GM19438 (cell line): ENCODE measurements around the gene DXO.
"Not testable (repeated sequence)": the region's sequence is repeated elsewhere in the genome, so short reads cannot be mapped to it uniquely, and the experiment has no call there.

Source experiments
- ATAC-seq: cut with Tn5 transposase; IDR thresholded peaks from one replicate; pipeline ENCODE4 v1.9.1; 2021; ENCODE audit warnings: low read depth; ENCODE audit not compliant: unreplicated experiment

The DXO gene

GRCh38 chr6:31980195-31980876 is 8.4 kb upstream of the DXO start:
- ATAC-seq: not testable (repeated sequence)

GRCh38 chr6:31979238-31979898 is 7.4 kb upstream of the DXO start:
- ATAC-seq: no peak

- no peak for ATAC-seq
Observed at GRCh38 chr6:31978831-31979230, 6.9 kb upstream of the DXO start.

GRCh38 chr6:31977816-31978431 is 6.0 kb upstream of the DXO start:
- ATAC-seq: no peak

- ATAC-seq: not testable (repeated sequence)
Observed at GRCh38 chr6:31976065-31976464, 4.1 kb upstream of the DXO start.

- ATAC-seq: no peak
Observed at GRCh38 chr6:31972709-31973350, 892 bp upstream of the DXO start.

- peak; percentile 2 for ATAC-seq
Observed at GRCh38 chr6:31971279-31971992, 502 bp downstream of the DXO start.

GRCh38 chr6:31970604-31971271 is 1.2 kb downstream of the DXO start:
- no peak for ATAC-seq

- no peak for ATAC-seq
Observed at GRCh38 chr6:31969712-31970603, 2.0 kb downstream of the DXO start.

GRCh38 chr6:31968791-31969711 is 2.9 kb downstream of the DXO start:
- no peak for ATAC-seq

GRCh38 chr6:31968326-31968725 is 3.6 kb downstream of the DXO start:
- ATAC-seq: no peak

- no peak for ATAC-seq
Observed at GRCh38 chr6:31967926-31968320, 4.0 kb downstream of the DXO start.

GRCh38 chr6:31966997-31967925 is 4.7 kb downstream of the DXO start:
- no peak for ATAC-seq

- no peak for ATAC-seq
Observed at GRCh38 chr6:31966506-31966905, 5.4 kb downstream of the DXO start.

GRCh38 chr6:31965700-31966099 is 6.2 kb downstream of the DXO start:
- ATAC-seq: no peak

GRCh38 chr6:31963921-31964320 is 8.0 kb downstream of the DXO start:
- no peak for ATAC-seq

GRCh38 chr6:31961616-31962015 is 10.3 kb downstream of the DXO start:
- ATAC-seq: no peak
